HG02870 (cell line): Measurements from ENCODE around the gene EIF4G2.

ENCODE experiments used
- ATAC-seq: cut with Tn5 transposase; IDR thresholded peaks from one replicate; pipeline ENCODE4 v1.9.1; 2021; ENCODE audit warnings: mild to moderate bottlenecking, moderate library complexity; ENCODE audit not compliant: unreplicated experiment

Gene EIF4G2

GRCh38 chr11:10777806-10778205 lies 30.9 kb downstream of the EIF4G2 start:
- no peak for ATAC-seq

GRCh38 chr11:10777393-10777793 lies 31.3 kb downstream of the EIF4G2 start:
- no peak for ATAC-seq

GRCh38 chr11:10774811-10775210 lies 33.9 kb downstream of the EIF4G2 start:
- no peak for ATAC-seq

GRCh38 chr11:10771457-10771856 lies 37.3 kb downstream of the EIF4G2 start:
- no peak for ATAC-seq

GRCh38 chr11:10770626-10771254 lies 38.0 kb downstream of the EIF4G2 start:
- no peak for ATAC-seq

- no peak for ATAC-seq
Measured at GRCh38 chr11:10764412-10764811, 44.3 kb downstream of the EIF4G2 start.

- no peak for ATAC-seq
Measured at GRCh38 chr11:10763766-10764165, 45.0 kb downstream of the EIF4G2 start.

GRCh38 chr11:10762913-10763421 lies 45.8 kb downstream of the EIF4G2 start:
- no peak for ATAC-seq

- ATAC-seq: peak; percentile 85
Measured at GRCh38 chr11:10762185-10762584, 46.5 kb downstream of the EIF4G2 start.

- no peak for ATAC-seq
Measured at GRCh38 chr11:10761085-10761698, 47.5 kb downstream of the EIF4G2 start.

- no peak for ATAC-seq
Measured at GRCh38 chr11:10758957-10759356, 49.8 kb downstream of the EIF4G2 start.

- no peak for ATAC-seq
Measured at GRCh38 chr11:10752486-10752885, 56.2 kb downstream of the EIF4G2 start.

- no peak for ATAC-seq
Measured at GRCh38 chr11:10752061-10752460, 56.7 kb downstream of the EIF4G2 start.

- ATAC-seq: peak; percentile 23
Measured at GRCh38 chr11:10751581-10751940, 57.2 kb downstream of the EIF4G2 start.

- ATAC-seq: peak; percentile 90
Measured at GRCh38 chr11:10750838-10751580, 57.7 kb downstream of the EIF4G2 start, which contains the start of gene CTR9. CTR9 (plus strand) TSS chr11:10751246; CDS start chr11:10751413, 167 bp downstream.

- no peak for ATAC-seq
Measured at GRCh38 chr11:10749476-10749875, 59.2 kb downstream of the EIF4G2 start.

- ATAC-seq: no peak
Measured at GRCh38 chr11:10747733-10748132, 61.0 kb downstream of the EIF4G2 start.
